GM23338 (cell line): ENCODE measurements around the gene LRRC10. TPM values are rescaled to one million over a fixed set of nuclear protein-coding genes. Genes with fewer than 3 reads are reported as not detected.

Experiments
- EZH2phosphoT487 ChIP-seq: fragments of 200-600 bp; sonication (generic); IDR thresholded peaks from one replicate; pipeline ENCODE4 v1.8.1; 2018; ENCODE audit warnings: antibody characterized with exemption; ENCODE audit not compliant: unreplicated experiment
- POLR2AphosphoS5 ChIP-seq: IDR thresholded peaks from 2 replicates; pipeline ENCODE4 v1.6.1; 2016; ENCODE audit warnings: antibody characterized with exemption, low read depth
- STAT1 ChIP-seq: IDR thresholded peaks from one replicate; pipeline ENCODE4 v1.6.1; 2016; ENCODE audit warnings: antibody characterized with exemption; ENCODE audit not compliant: unreplicated experiment
- ZNF462 ChIP-seq: fragments of 250-450 bp; sonication (Bioruptor Pico); IDR thresholded peaks from 2 replicates; pipeline ENCODE4 v1.5.0; 2020; ENCODE audit warnings: mild to moderate bottlenecking, moderate library complexity
- polyA plus RNA-seq: library from polyadenylated mRNA; unstranded; fragments of >200 nt; fragmentation: Nextera tagmentation; extraction: Ambion mirVana; gene quantifications from 2 replicates; pipeline ENCODE4 v1.2.1, GENCODE V29; 2016
- total RNA-seq: library from RNA; depleted of rRNA; stranded (reverse); fragments of >200 nt; shearing (Covaris generic); gene quantifications from 2 replicates; pipeline ENCODE4 v1.2.3, GENCODE V29; 2014
- TF ChIP-seq, protein P1 (sequence below): IDR thresholded peaks from one replicate; pipeline ENCODE4 v1.6.1; 2018; ENCODE audit warnings: antibody characterized with exemption; ENCODE audit not compliant: unreplicated experiment
- TF ChIP-seq, protein P2 (sequence below): IDR thresholded peaks from 2 replicates; pipeline ENCODE4 v1.6.1; 2016; ENCODE audit warnings: antibody characterized with exemption

LRRC10 gene
- total and polyA plus RNA-seq, 2 experiments from 2014 or later: not detected

DNA sequence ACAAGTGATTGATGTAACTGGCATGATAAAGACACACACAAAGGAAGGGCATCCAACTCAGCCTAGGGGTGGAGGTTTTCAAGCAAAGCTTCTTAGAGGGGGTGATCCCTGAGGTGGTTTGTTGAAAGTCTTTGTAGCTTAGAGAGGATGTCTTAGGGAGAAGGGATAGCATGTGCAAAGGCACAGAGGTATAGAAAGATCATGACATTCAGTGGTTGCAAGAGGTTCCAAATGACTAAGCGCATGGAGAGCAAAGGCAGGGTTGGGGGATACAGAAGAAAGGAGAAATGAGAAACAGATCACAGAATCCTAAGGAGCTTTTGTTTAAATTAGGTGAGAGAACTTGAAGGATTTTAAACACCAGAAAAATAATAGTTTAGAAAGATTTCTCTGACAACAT, 30.6 kb downstream of the LRRC10 start (continued):
- TF ChIP-seq, protein P1, sequence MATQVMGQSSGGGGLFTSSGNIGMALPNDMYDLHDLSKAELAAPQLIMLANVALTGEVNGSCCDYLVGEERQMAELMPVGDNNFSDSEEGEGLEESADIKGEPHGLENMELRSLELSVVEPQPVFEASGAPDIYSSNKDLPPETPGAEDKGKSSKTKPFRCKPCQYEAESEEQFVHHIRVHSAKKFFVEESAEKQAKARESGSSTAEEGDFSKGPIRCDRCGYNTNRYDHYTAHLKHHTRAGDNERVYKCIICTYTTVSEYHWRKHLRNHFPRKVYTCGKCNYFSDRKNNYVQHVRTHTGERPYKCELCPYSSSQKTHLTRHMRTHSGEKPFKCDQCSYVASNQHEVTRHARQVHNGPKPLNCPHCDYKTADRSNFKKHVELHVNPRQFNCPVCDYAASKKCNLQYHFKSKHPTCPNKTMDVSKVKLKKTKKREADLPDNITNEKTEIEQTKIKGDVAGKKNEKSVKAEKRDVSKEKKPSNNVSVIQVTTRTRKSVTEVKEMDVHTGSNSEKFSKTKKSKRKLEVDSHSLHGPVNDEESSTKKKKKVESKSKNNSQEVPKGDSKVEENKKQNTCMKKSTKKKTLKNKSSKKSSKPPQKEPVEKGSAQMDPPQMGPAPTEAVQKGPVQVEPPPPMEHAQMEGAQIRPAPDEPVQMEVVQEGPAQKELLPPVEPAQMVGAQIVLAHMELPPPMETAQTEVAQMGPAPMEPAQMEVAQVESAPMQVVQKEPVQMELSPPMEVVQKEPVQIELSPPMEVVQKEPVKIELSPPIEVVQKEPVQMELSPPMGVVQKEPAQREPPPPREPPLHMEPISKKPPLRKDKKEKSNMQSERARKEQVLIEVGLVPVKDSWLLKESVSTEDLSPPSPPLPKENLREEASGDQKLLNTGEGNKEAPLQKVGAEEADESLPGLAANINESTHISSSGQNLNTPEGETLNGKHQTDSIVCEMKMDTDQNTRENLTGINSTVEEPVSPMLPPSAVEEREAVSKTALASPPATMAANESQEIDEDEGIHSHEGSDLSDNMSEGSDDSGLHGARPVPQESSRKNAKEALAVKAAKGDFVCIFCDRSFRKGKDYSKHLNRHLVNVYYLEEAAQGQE: no peak
- no peak for TF ChIP-seq POLR2AphosphoS5
- TF ChIP-seq ZNF462 (CRISPR knock-in tag): no peak
- TF ChIP-seq EZH2phosphoT487: no peak
- TF ChIP-seq STAT1: no peak
- TF ChIP-seq, protein P2, sequence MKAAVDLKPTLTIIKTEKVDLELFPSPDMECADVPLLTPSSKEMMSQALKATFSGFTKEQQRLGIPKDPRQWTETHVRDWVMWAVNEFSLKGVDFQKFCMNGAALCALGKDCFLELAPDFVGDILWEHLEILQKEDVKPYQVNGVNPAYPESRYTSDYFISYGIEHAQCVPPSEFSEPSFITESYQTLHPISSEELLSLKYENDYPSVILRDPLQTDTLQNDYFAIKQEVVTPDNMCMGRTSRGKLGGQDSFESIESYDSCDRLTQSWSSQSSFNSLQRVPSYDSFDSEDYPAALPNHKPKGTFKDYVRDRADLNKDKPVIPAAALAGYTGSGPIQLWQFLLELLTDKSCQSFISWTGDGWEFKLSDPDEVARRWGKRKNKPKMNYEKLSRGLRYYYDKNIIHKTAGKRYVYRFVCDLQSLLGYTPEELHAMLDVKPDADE: no peak
